ENCODE measurements around the gene GXYLT2. TPM values are rescaled to one million over a fixed set of nuclear protein-coding genes. Genes with fewer than 3 reads are reported as not detected.

GXYLT2 gene
- 9.8 TPM for total RNA-seq
- long read RNA-seq, partial matches to known transcripts: 0 of 2 reads
- long read RNA-seq, other reads (novel, unspliced or antisense): 2 of 2 reads

- intact Hi-C loops (cut with DNase I): loop anchor here (5.0 kb wide), 1 partner anchor 49 kb away; no protein-coding TSS in a partner anchor
- DNase-seq (ENCODE audit: missing footprints) (peak; percentile 84), ATAC-seq (peak; percentile 73)
These were observed at the start of gene GXYLT2 for GRCh38 chr3:72887705-72888545. GXYLT2 (plus strand) TSS chr3:72888046; CDS start chr3:72888234, 188 bp downstream.

- DNase-seq (ENCODE audit: missing footprints): no peak
- no peak for ATAC-seq
- intact Hi-C loops (cut with DNase I): no loop called here
These were observed 48.8 kb upstream of the GXYLT2 start for GRCh38 chr3:72839057-72839456.

GRCh38 chr3:72844436-72844993 is 43.3 kb upstream of the GXYLT2 start:
- ATAC-seq: no peak
- no peak for DNase-seq (ENCODE audit: missing footprints)
- intact Hi-C loops (cut with DNase I): no loop called here

- DNase-seq (ENCODE audit: missing footprints) (no peak), ATAC-seq (no peak)
- intact Hi-C loops (cut with DNase I): loop anchor here (5.0 kb wide), 2 partner anchors 151 to 241 kb away; partner anchors contain the start of gene PPP4R2
These were observed 41.7 kb upstream of the GXYLT2 start for GRCh38 chr3:72846166-72846565.

- no peak for DNase-seq (ENCODE audit: missing footprints)
- intact Hi-C loops (cut with DNase I): loop anchor here (5.0 kb wide), 2 partner anchors 150 to 240 kb away; partner anchors contain the start of gene PPP4R2
- no peak for ATAC-seq
These were observed 40.6 kb upstream of the GXYLT2 start for GRCh38 chr3:72847282-72847681.

- ATAC-seq (peak; percentile 97), DNase-seq (ENCODE audit: missing footprints) (peak; percentile 98)
- intact Hi-C loops (cut with DNase I): loop anchor here (5.0 kb wide), 2 partner anchors 149 to 239 kb away; partner anchors contain the start of gene PPP4R2
These were observed 39.8 kb upstream of the GXYLT2 start, which contains the start of gene SHQ1 for GRCh38 chr3:72847751-72848702. SHQ1 (minus strand) TSS chr3:72848445; CDS start chr3:72848340, 105 bp downstream.

GRCh38 chr3:72848703-72849081 is 39.2 kb upstream of the GXYLT2 start:
- no peak for DNase-seq (ENCODE audit: missing footprints)
- intact Hi-C loops (cut with DNase I): loop anchor here (5.0 kb wide), 2 partner anchors 149 to 239 kb away; partner anchors contain the start of gene PPP4R2
- peak; percentile 6 for ATAC-seq

- ATAC-seq (no peak), DNase-seq (ENCODE audit: missing footprints) (no peak)
- intact Hi-C loops (cut with DNase I): no loop called here
These were observed 32.8 kb upstream of the GXYLT2 start for GRCh38 chr3:72855001-72855400.

- ATAC-seq: no peak
- no peak for DNase-seq (ENCODE audit: missing footprints)
- intact Hi-C loops (cut with DNase I): no loop called here
These were observed 27.8 kb upstream of the GXYLT2 start for GRCh38 chr3:72860053-72860452.

- intact Hi-C loops (cut with DNase I): no loop called here
- no peak for ATAC-seq
- no peak for DNase-seq (ENCODE audit: missing footprints)
These were observed 27.0 kb upstream of the GXYLT2 start for GRCh38 chr3:72860846-72861245.

GRCh38 chr3:72862314-72863090 is 25.3 kb upstream of the GXYLT2 start:
- no peak for ATAC-seq
- intact Hi-C loops (cut with DNase I): no loop called here

GRCh38 chr3:72872183-72872582 is 15.7 kb upstream of the GXYLT2 start:
- DNase-seq (ENCODE audit: missing footprints): no peak
- ATAC-seq: no peak
- intact Hi-C loops (cut with DNase I): no loop called here

More at GRCh38 chr3:72862314-72863090, 25.3 kb upstream of the GXYLT2 start:
- no peak for DNase-seq (ENCODE audit: missing footprints)

GRCh38 chr3:72887343-72887704 is 522 bp upstream of the GXYLT2 start:
- no peak for ATAC-seq
- intact Hi-C loops (cut with DNase I): loop anchor here (5.0 kb wide), 1 partner anchor 50 kb away; no protein-coding TSS in a partner anchor

GRCh38 chr3:72888546-72889309 is 882 bp downstream of the GXYLT2 start:
- DNase-seq (ENCODE audit: missing footprints): no peak
- intact Hi-C loops (cut with DNase I): loop anchor here (5.0 kb wide), 1 partner anchor 49 kb away; no protein-coding TSS in a partner anchor
- ATAC-seq: no peak

More at GRCh38 chr3:72887343-72887704, 522 bp upstream of the GXYLT2 start:
- no peak for DNase-seq (ENCODE audit: missing footprints)

GRCh38 chr3:72889310-72890165 is 1.7 kb downstream of the GXYLT2 start:
- intact Hi-C loops (cut with DNase I): loop anchor here (5.0 kb wide), 1 partner anchor 48 kb away; no protein-coding TSS in a partner anchor
- DNase-seq (ENCODE audit: missing footprints) (no peak), ATAC-seq (no peak)

Measured in Right ventricle myocardium inferior (tissue), 1 donor.